ENCODE results near the gene VPS36.

GRCh38 chr13:52452470-52452869 lies 2.0 kb upstream of the VPS36 start:
- TF ChIP-seq ZNF70 (CRISPR knock-in tag; IDR thresholded peaks at IDR 0.05) (no peak), CSRNP3 (CRISPR knock-in tag; IDR thresholded peaks at IDR 0.05) (no peak), TCF4 (CRISPR knock-in tag; IDR thresholded peaks at IDR 0.05; ENCODE audit: borderline replicate concordance) (no peak), ZFP3 (CRISPR knock-in tag; IDR thresholded peaks at IDR 0.05) (no peak)

All from SK-N-SH treated with all-trans-retinoic acid at 6 μM for 48 hours (cell line).